GM12864 (cell line): ENCODE measurements around the gene CHIA.

ENCODE experiments used
- DNase-seq: peaks from one replicate; pipeline ENCODE4 v3.0.0-alpha.2; 2011; ENCODE audit warnings: low read depth
- H3K4me3 ChIP-seq: 2 replicates; pipeline ENCODE4 v1.5.1; 2011; ENCODE audit warnings: mild to moderate bottlenecking, low read depth, low read length, control low read depth
- CTCF ChIP-seq: IDR thresholded peaks from 2 replicates; pipeline ENCODE4 v1.5.1; 2011; ENCODE audit warnings: low read depth, mild to moderate bottlenecking, moderate library complexity, low read length, control low read depth, inconsistent platforms; ENCODE audit errors: missing control alignments

CHIA gene

GRCh38 chr1:111364690-111365089 lies 74.0 kb downstream of the CHIA start:
- H3K4me3 ChIP-seq: no peak overlapping the region
- TF ChIP-seq CTCF: no peak
- DNase-seq: no peak

- H3K4me3 ChIP-seq: no peak overlapping the region
- TF ChIP-seq CTCF: no peak
- DNase-seq: no peak
Measured at GRCh38 chr1:111366256-111366655, 75.6 kb downstream of the CHIA start.

GRCh38 chr1:111369177-111369576 lies 78.5 kb downstream of the CHIA start:
- no peak for TF ChIP-seq CTCF
- H3K4me3 ChIP-seq: no peak overlapping the region
- no peak for DNase-seq

GRCh38 chr1:111369645-111370044 lies 79.0 kb downstream of the CHIA start:
- no peak for DNase-seq
- TF ChIP-seq CTCF: no peak
- H3K4me3 ChIP-seq: no peak overlapping the region
